Ovary (tissue), 9 donors: Measurements from ENCODE around the gene DDX54. TPM values are rescaled to one million over a fixed set of nuclear protein-coding genes. Genes with fewer than 3 reads are reported as not detected.

ENCODE experiments used
- DNase-seq, 5 donors: peaks; one replicate each; pipeline ENCODE4 v3.0.0-alpha.2; 2019 to 2020
- H3K27ac ChIP-seq, 2 donors: fragments of 200-600 bp; one replicate each; pipeline versions ENCODE4 v1.5.1 to v1.8.0; 2019 to 2022
- H3K27me3 ChIP-seq: fragments of 200-600 bp; one replicate; pipeline ENCODE4 v1.8.0; 2022
- H3K36me3 ChIP-seq: fragments of 200-600 bp; sonication (generic); one replicate; pipeline ENCODE4 v1.5.1; 2019
- H3K4me1 ChIP-seq: one replicate; pipeline ENCODE4 v1.8.1; 2013; ENCODE audit warnings: mild to moderate bottlenecking, moderate library complexity; ENCODE audit not compliant: insufficient read depth
- H3K4me3 ChIP-seq: fragments of 200-600 bp; sonication (generic); one replicate; pipeline ENCODE4 v1.5.1; 2017
- H3K9me3 ChIP-seq, 2 donors: fragments of 200-600 bp in 1 of 2; sonication (generic) in 1 of 2; one replicate each; pipeline versions ENCODE4 v1.5.1 to v1.8.1; 2013 to 2019; ENCODE audit warnings: mild to moderate bottlenecking in 1 of 2, moderate library complexity in 1 of 2
- CTCF ChIP-seq, 3 donors: fragments of 450-650 bp in 2 of 3; fragments of 200-600 bp in 1 of 3; IDR thresholded peaks; one replicate each; pipeline versions ENCODE4 v1.5.1 to v1.8.0; 2016 to 2022; ENCODE audit warnings: antibody characterized with exemption in 3 of 3, mild to moderate bottlenecking in 1 of 3
- EP300 ChIP-seq: sonication (generic); formaldehyde crosslinking; IDR thresholded peaks from one replicate; pipeline ENCODE4 v1.6.1; 2017; ENCODE audit warnings: antibody characterized with exemption
- POLR2A ChIP-seq: fragments of 450-650 bp; IDR thresholded peaks from one replicate; pipeline ENCODE4 v1.6.1; 2017; ENCODE audit warnings: antibody characterized with exemption, mild to moderate bottlenecking, moderate library complexity
- WGBS, 3 donors: extraction: QIAGEN DNeasy Blood & Tissue Kit in 1 of 3; methylation state at CpG; one replicate each; pipeline versions ENCODE4 v1.1.5 to v1.1.7; 2013 to 2017; 5-methylcytosine and 5-hydroxymethylcytosine counted together
- intact Hi-C, 4 donors: fragments of 100-400 bp; cut with DNase I; formaldehyde crosslinking; loops; one replicate each; pipeline versions ENCODE4 v1.11.0 to v1.15.1; 2022 to 2023
- polyA plus RNA-seq, 2 donors: library from polyadenylated mRNA; stranded (reverse); fragments of 200-250 nt in 1 of 2; fragments of 350-450 nt in 1 of 2; fragmentation: Illumina TruSeq in 1 of 2; extraction: RNeasy Lipid Tissue Mini Kit (QIAGEN cat#74804) in 1 of 2; gene quantifications; one replicate each; pipeline ENCODE4 v1.2.3, GENCODE V29; 2013 to 2014
- total RNA-seq, 7 donors: library from RNA; depleted of rRNA in 2 of 7; stranded (reverse); fragments of >200 nt in 2 of 7; fragmentation: NEBNext Ultra II Directional in 3 of 7; extraction: Animal tissue kit (Norgen Biotek cat#: 25700) in 3 of 7; gene quantifications; one replicate each; pipeline versions ENCODE4 v1.1.0 to v1.2.4, GENCODE V29; 2016 to 2023
- donor health status: DM: no; HTN: no; CAD: no; lungs with moderate emphysema.
- donor health status: DM: no; HTN: no; CAD: no.
- donor health status: Bipolar disorder and iron deficiency.
- donor health status: DM: yes; HTN: yes; CAD: no.
- donor health status: DM: no; HTN: no; CAD: no.
- donor health status: DM: yes; HTN: yes; CAD: no.

The DDX54 gene
- total and polyA plus RNA-seq, 9 donors: 10.8 to 77.5 (median 59.4) TPM

DNA sequence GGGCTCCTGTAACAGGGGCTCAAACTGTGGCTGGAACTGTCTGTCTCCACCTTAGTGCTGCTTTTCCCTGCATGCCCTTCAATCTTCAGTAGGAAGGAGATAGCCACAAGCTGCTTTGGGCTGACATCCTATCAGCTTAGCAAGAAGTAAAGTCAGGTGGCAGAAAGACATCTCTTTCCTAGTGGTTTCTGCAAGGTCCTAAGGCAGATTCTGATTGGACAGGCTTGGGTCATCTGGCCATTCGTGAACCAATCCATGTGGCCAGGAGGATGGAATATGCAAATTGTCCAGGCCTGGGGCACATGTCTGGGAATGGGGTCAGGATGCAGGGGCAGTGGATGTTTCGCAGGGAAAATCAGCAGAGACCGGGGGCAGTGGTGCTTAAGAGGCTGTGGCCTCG is 5.5 kb upstream of the DDX54 start:
- no peak overlapping the region for H3K27ac ChIP-seq
- H3K4me1 ChIP-seq: peaks cover 11% of the 10 kb centered on the region
- intact Hi-C loops: loop anchor here in 3 of 4 donors (10.0 kb wide), 3 partner anchors 144 to 724 kb away; partner anchors contain the start of gene SLC8B1 (in 2 of the 3)
- no peaks in the 10 kb centered on the region for H3K27me3 ChIP-seq
- no peak for DNase-seq
- H3K4me3 ChIP-seq: no peak overlapping the region
- no peaks in the 10 kb centered on the region for H3K9me3 ChIP-seq
- TF ChIP-seq POLR2A: no peak
- no peaks in the 10 kb centered on the region for H3K36me3 ChIP-seq
- 78 to 93% (median 84%) methylated on average over 4 of the region's 4 CpGs for WGBS, 3 donors

DNA sequence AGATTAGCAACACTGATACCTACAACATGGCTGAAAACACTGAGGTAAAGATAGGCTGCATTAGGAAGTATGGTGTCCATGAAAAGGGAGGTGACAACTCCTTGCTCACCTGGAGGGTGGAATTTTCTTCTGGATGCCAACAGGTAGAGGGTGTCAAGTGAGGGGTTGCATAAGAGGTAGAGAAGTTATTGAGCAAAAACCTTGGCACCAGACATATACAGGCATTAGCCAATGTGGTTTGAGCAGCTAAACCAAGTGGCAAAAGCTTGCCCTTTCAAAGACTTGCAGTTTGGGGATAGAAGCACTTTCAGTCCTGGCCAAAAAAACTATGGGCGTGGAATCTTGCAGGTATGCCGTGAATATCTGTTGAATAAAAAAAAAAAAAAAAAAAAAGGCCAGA is 4.1 kb upstream of the DDX54 start:
- H3K36me3 ChIP-seq: no peaks in the 10 kb centered on the region
- peaks cover 8% of the 10 kb centered on the region for H3K4me1 ChIP-seq
- DNase-seq: no peak
- H3K27ac ChIP-seq: no peak overlapping the region
- WGBS, 3 donors: 85 to 89% (median 86%) methylated on average over 2 of the region's 2 CpGs
- H3K9me3 ChIP-seq: no peaks in the 10 kb centered on the region
- TF ChIP-seq CTCF (IDR thresholded peaks at IDR 0.05) (no peak), EP300 (no peak), POLR2A (no peak)
- intact Hi-C loops: loop anchor here in 1 of 4 donors (5.0 kb wide), 1 partner anchor 168 kb away; the partner anchor contains the start of gene PLBD2
- H3K27me3 ChIP-seq: no peaks in the 10 kb centered on the region
- no peak overlapping the region for H3K4me3 ChIP-seq

DNA sequence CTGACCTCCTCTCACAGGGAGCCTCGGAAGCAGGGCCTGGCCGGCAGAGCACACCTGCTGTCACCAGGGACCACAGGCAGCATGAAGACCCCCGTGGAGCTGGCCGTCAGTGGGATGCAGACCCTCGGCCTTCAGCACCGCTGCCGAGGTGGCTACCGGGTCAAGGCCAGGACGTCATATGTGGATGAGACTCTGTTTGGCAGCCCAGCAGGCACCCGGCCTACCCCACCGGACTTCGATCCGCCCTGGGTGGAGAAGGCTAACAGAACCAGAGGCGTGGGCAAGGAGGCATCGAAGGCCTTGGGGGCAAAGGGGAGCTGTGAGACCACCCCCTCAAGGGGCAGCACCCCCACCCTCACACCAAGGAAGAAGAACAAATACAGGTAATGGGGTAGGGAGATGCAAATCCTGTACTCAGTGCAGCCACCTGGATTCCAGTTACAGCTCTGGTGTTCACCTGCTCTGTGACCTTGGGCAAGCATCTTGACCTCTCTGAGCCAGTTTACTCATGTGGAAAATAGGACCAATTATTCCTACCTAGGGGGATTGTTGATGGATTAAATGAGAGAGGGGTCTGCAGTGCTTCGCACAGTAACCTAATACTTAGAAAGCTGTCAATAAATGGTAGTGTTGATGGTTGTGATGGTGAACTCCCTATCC is 1.5 kb upstream of the DDX54 start:
- peak overlapping the region; percentile 1 to 47 for H3K27ac ChIP-seq
- H3K36me3 ChIP-seq: no peaks in the 10 kb centered on the region
- peaks cover 12% of the 10 kb centered on the region for H3K4me1 ChIP-seq
- 23 to 75% (median 27%) methylated on average over 11 to 16 of the region's 16 CpGs for WGBS, 3 donors
- intact Hi-C loops: loop anchor here in 1 of 4 donors (5.0 kb wide), 1 partner anchor 171 kb away; the partner anchor contains the start of gene PLBD2
- TF ChIP-seq POLR2A (no peak), CTCF (IDR thresholded peaks at IDR 0.05) (no peak), EP300 (no peak)
- peak in 2 of 5 donors; percentile 56 to 61 for DNase-seq
- no peaks in the 10 kb centered on the region for H3K9me3 ChIP-seq
- no peak overlapping the region for H3K4me3 ChIP-seq
- H3K27me3 ChIP-seq: no peaks in the 10 kb centered on the region

GRCh38 chr12:113186033-113186365 is 721 bp upstream of the DDX54 start:
- Histone ChIP-seq H3K27me3 (no peaks in the 10 kb centered on the region), H3K36me3 (no peaks in the 10 kb centered on the region), H3K4me3 (peak overlapping the region; percentile 82), H3K4me1 (peaks cover 12% of the 10 kb centered on the region), H3K27ac (peak overlapping the region; percentile 1 to 97), H3K9me3 (no peaks in the 10 kb centered on the region)
- intact Hi-C loops: loop anchor here in 1 of 4 donors (5.0 kb wide), 1 partner anchor 171 kb away; the partner anchor contains the start of gene PLBD2
- 4 to 8% (median 6%) methylated on average over 11 of the region's 11 CpGs for WGBS, 3 donors
- TF ChIP-seq EP300: no peak
- no peak for TF ChIP-seq POLR2A
- no peak for TF ChIP-seq CTCF (IDR thresholded peaks at IDR 0.05)
- no peak for DNase-seq

DNA sequence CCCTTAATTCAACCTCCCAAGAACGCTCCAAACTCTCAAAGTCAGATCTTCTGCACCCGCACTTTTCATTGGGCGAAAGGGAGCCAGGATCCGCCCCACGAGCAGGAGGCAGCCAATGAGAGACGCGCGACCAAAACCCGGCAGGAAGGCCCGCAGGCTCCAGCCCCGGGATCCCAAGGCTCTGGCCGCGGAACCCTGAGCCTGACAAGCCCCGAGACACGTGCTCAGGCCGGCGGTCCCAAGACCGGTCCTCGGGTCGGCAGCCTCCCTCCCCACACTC is 438 bp downstream of the DDX54 start:
- Histone ChIP-seq H3K27ac (peak overlapping the region; percentile 74 to 97), H3K9me3 (no peaks in the 10 kb centered on the region), H3K27me3 (no peaks in the 10 kb centered on the region), H3K4me1 (peaks cover 12% of the 10 kb centered on the region), H3K4me3 (peak overlapping the region; percentile 82), H3K36me3 (no peaks in the 10 kb centered on the region)
- no peak for TF ChIP-seq EP300
- peak; percentile 30 for TF ChIP-seq POLR2A
- no peak for TF ChIP-seq CTCF (IDR thresholded peaks at IDR 0.05)
- WGBS, 3 donors: 0 to 1% (median 1%) methylated on average over 20 of the region's 20 CpGs
- peak; percentile 86 to 93 (median 90) for DNase-seq
- intact Hi-C loops: loop anchor here in 1 of 4 donors (5.0 kb wide), 1 partner anchor 172 kb away; the partner anchor contains the start of gene PLBD2
